Heart left ventricle (tissue), 13 donors: Measurements from ENCODE around the gene VPREB3.

ENCODE experiments used
- POLR2A ChIP-seq, 2 donors: fragments of 450-650 bp; IDR thresholded peaks; one replicate each; pipeline ENCODE4 v1.6.1; 2017; ENCODE audit warnings: antibody characterized with exemption in 2 of 2, mild to moderate bottlenecking in 2 of 2, moderate library complexity in 2 of 2
- TF ChIP-seq, protein P1 (sequence below), 12 donors: fragments of 200-600 bp; sonication (generic) in 4 of 12; IDR thresholded peaks; one replicate each; pipeline versions ENCODE4 v1.5.0 to v1.8.0; 2018 to 2022; ENCODE audit warnings: antibody characterized with exemption in 12 of 12, mild to moderate bottlenecking in 5 of 12
- donor health status: ischemic (EF 13 %, LVEDD 7.1; RV severe dilation, severe dysfunction).
- donor health status: DM: no; HTN: yes; CAD: no.
- donor health status: DM: no; HTN: no; CAD: no.
- donor health status: ischemic (EF 25% LVEDD 6.9; RV normal size, moderate dysfunction).
- donor health status: ischemic (EF 25% LVEDD 5.7; RV mildly dilated, moderate dysfunction).
- donor health status: ischemic (EF 35%, LVEDD 5.7; RV mildly dilated, moderate dysfunction).
- donor health status: nonischemic (EF 11% LVEDD 7.7; RV severe dilation, severe dysfunction).
- donor health status: DM: yes; HTN: yes; CAD: no.
- donor health status: PGD.
- donor health status: ischemic (EF 29% LVEDD 5.4; RV normal size, mild dysfunction).
- donor health status: nonischemic (EF 23%, LVEDD 6.1; RV moderate dilation, normal function).

DNA sequence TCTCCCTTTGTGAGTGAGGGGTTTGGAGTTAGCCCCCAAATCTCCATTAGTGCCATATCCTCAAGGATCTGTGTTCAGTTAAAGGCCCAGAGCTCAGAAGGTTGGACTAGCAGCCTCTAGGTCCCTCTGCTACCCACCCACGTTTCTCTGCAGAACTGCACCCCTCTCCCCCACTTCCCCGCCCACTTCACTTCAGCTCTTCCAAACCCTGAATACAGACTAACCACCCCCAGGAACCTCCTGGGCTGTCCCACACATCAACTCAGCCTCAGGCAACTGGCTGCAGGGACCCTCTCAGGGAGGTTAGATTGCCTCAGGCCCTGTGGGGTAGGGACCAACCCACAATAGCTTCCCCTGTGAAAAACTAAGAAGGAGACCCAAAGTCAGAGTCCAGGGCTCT, 840 bp downstream of the VPREB3 start:
- TF ChIP-seq, protein P1, sequence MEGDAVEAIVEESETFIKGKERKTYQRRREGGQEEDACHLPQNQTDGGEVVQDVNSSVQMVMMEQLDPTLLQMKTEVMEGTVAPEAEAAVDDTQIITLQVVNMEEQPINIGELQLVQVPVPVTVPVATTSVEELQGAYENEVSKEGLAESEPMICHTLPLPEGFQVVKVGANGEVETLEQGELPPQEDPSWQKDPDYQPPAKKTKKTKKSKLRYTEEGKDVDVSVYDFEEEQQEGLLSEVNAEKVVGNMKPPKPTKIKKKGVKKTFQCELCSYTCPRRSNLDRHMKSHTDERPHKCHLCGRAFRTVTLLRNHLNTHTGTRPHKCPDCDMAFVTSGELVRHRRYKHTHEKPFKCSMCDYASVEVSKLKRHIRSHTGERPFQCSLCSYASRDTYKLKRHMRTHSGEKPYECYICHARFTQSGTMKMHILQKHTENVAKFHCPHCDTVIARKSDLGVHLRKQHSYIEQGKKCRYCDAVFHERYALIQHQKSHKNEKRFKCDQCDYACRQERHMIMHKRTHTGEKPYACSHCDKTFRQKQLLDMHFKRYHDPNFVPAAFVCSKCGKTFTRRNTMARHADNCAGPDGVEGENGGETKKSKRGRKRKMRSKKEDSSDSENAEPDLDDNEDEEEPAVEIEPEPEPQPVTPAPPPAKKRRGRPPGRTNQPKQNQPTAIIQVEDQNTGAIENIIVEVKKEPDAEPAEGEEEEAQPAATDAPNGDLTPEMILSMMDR (IDR thresholded peaks at IDR 0.05) = no peak
- no peak for TF ChIP-seq POLR2A (IDR thresholded peaks at IDR 0.05)
